IMR-90 (cell line): Measurements from ENCODE around the gene KCNJ18. TPM values are rescaled to one million over a fixed set of nuclear protein-coding genes. Genes with fewer than 3 reads are reported as not detected.
"Not testable (repeated sequence)": the region's sequence is repeated elsewhere in the genome, so short reads cannot be mapped to it uniquely, and the experiment has no call there.

ENCODE experiments used
- ATAC-seq: fragments of 200-7000 bp; cut with Tn5 transposase; 2 replicates; pipeline ENCODE4 v1.9.1; 2020; ENCODE audit warnings: low read depth, mild to moderate bottlenecking, moderate library complexity
- BruUV-seq: library from RNA; stranded (reverse); fragments of 400-500 nt; replicated peaks from 2 replicates; lab custom pipeline; 2021; lab: Mats Ljungman, UMichigan
- CTCF ChIA-PET: fragments of 300-600 bp; formaldehyde crosslinking; extraction: SDS; loops from one replicate; lab custom pipeline; 2021; ENCODE audit warnings: antibody characterized with exemption; lab: Yijun Ruan, JAX
- POLR2A ChIA-PET: fragments of 300-600 bp; sonication (Branson Sonifier 250); formaldehyde crosslinking; loops from one replicate; lab custom pipeline; 2022; ENCODE audit warnings: antibody characterized with exemption; ENCODE audit not compliant: unreplicated experiment; lab: Charles Lee
- DNase-seq: peaks from one replicate; pipeline ENCODE4 v3.0.0; 2013
- H2AFZ ChIP-seq: replicated peaks from 2 replicates; pipeline ENCODE3; 2013; ENCODE audit warnings: low read length, mild to moderate bottlenecking; ENCODE audit not compliant: poor library complexity
- H2AK5ac ChIP-seq: 2 replicates; pipeline ENCODE4 v1.6.1; 2013; ENCODE audit warnings: low read depth, low read length, inconsistent platforms
- H2AK9ac ChIP-seq: replicated peaks from 2 replicates; pipeline ENCODE3; 2013; ENCODE audit warnings: mild to moderate bottlenecking, low read depth, low read length, moderate library complexity; ENCODE audit not compliant: poor library complexity
- H2BK120ac ChIP-seq: 2 replicates; pipeline ENCODE4 v1.6.1; 2013; ENCODE audit warnings: low read depth, low read length, inconsistent platforms
- H2BK15ac ChIP-seq: 3 replicates; pipeline ENCODE4 v1.6.1; 2013; ENCODE audit warnings: low read depth, low read length, inconsistent platforms
- H2BK20ac ChIP-seq: 2 replicates; pipeline ENCODE4 v1.6.1; 2013; ENCODE audit warnings: low read depth, mild to moderate bottlenecking, inconsistent platforms, low read length, moderate library complexity
- H2BK5ac ChIP-seq: 2 replicates; pipeline ENCODE4 v1.6.1; 2013; ENCODE audit warnings: mild to moderate bottlenecking, low read depth, low read length, inconsistent platforms; ENCODE audit not compliant: poor library complexity, severe bottlenecking
- H3K14ac ChIP-seq: replicated peaks from 2 replicates; pipeline ENCODE4 v1.6.1; 2013; ENCODE audit warnings: low read depth, low read length, inconsistent platforms
- H3K18ac ChIP-seq: 2 replicates; pipeline ENCODE4 v1.6.1; 2013; ENCODE audit warnings: low read depth, low read length, control low read depth
- H3K23ac ChIP-seq: 2 replicates; pipeline ENCODE4 v1.6.1; 2013; ENCODE audit warnings: low read depth, low read length, inconsistent platforms
- H3K27ac ChIP-seq: 2 replicates; pipeline ENCODE4 v1.5.1; 2013; ENCODE audit warnings: mild to moderate bottlenecking, control low read depth, low read length; ENCODE audit not compliant: insufficient read depth
- H3K27me3 ChIP-seq: 2 replicates; pipeline ENCODE4 v1.6.1; 2013; ENCODE audit warnings: low read length; ENCODE audit not compliant: control insufficient read depth, insufficient read depth
- H3K36me3 ChIP-seq: 2 replicates; pipeline ENCODE4 v1.6.1; 2013; ENCODE audit warnings: low read length, mixed read lengths; ENCODE audit not compliant: control insufficient read depth, insufficient read depth
- H3K4ac ChIP-seq: 2 replicates; pipeline ENCODE4 v1.6.1; 2013; ENCODE audit warnings: low read depth, low read length, inconsistent platforms
- H3K4me1 ChIP-seq: 2 replicates; pipeline ENCODE4 v1.6.1; 2013; ENCODE audit warnings: low read length, mixed read lengths; ENCODE audit not compliant: control insufficient read depth, insufficient read depth
- H3K4me2 ChIP-seq: 2 replicates; pipeline ENCODE4 v1.6.1; 2013; ENCODE audit warnings: low read depth, mild to moderate bottlenecking, control low read depth, low read length, moderate library complexity
- H3K4me3 ChIP-seq: 2 replicates; pipeline ENCODE4 v1.5.1; 2013; ENCODE audit warnings: low read depth, mild to moderate bottlenecking, control low read depth, low read length, moderate library complexity; ENCODE audit not compliant: insufficient read depth
- H3K56ac ChIP-seq: 2 replicates; pipeline ENCODE4 v1.6.1; 2013; ENCODE audit warnings: low read length, inconsistent platforms; ENCODE audit not compliant: insufficient read depth; ENCODE audit errors: extremely low read depth
- H3K79me1 ChIP-seq, 2 experiments: 2 replicates each; pipeline ENCODE4 v1.6.1; 2013; ENCODE audit warnings: low read length in 2 of 2, inconsistent platforms in 1 of 2, low read depth in 1 of 2
- H3K9ac ChIP-seq: 2 replicates; pipeline ENCODE4 v1.6.1; 2013; ENCODE audit warnings: low read depth, low read length, control low read depth
- H3K9me1 ChIP-seq: 2 replicates; pipeline ENCODE4 v1.6.1; 2013; ENCODE audit warnings: low read length, inconsistent platforms; ENCODE audit not compliant: insufficient read depth
- H3K9me3 ChIP-seq: 2 replicates; pipeline ENCODE4 v1.6.1; 2013; ENCODE audit warnings: low read length; ENCODE audit not compliant: control insufficient read depth, insufficient read depth
- H4K20me1 ChIP-seq: 2 replicates; pipeline ENCODE4 v1.6.1; 2013; ENCODE audit warnings: low read length, inconsistent platforms; ENCODE audit not compliant: insufficient read depth
- H4K5ac ChIP-seq: 2 replicates; pipeline ENCODE4 v1.6.1; 2013; ENCODE audit warnings: mild to moderate bottlenecking, low read depth, low read length, control low read depth
- H4K8ac ChIP-seq, 2 experiments: 2 replicates each; pipeline ENCODE4 v1.6.1; 2013; ENCODE audit warnings: low read depth in 2 of 2, low read length in 2 of 2, control low read depth in 1 of 2, inconsistent platforms in 1 of 2
- H4K91ac ChIP-seq: 2 replicates; pipeline ENCODE4 v1.6.1; 2013; ENCODE audit warnings: low read depth, low read length, inconsistent platforms; ENCODE audit not compliant: insufficient read depth
- WGBS, 2 experiments: methylation state at CpG; one replicate each; pipeline versions ENCODE4 v1.1.5 to v1.1.7; 2013; ENCODE audit warnings: missing lambda C conversion rate in 2 of 2; ENCODE audit not compliant: insufficient read length in 1 of 2; ENCODE audit errors: extremely low coverage in 2 of 2; 5-methylcytosine and 5-hydroxymethylcytosine counted together
- dilution Hi-C: fragments of 300-500 bp; cut with HindIII; formaldehyde crosslinking; loops from one replicate; pipeline ENCODE4 v1.14.3; 2018; ENCODE audit warnings: low sequenced_read_pairs; ENCODE audit not compliant: unreplicated experiment
- in situ Hi-C: fragments of 300-500 bp; cut with MboI; formaldehyde crosslinking; loops from 3 replicates; pipeline ENCODE4 v1.14.3; 2019; ENCODE audit warnings: low sequenced_read_pairs, inconsistent platforms, mixed read lengths
- intact Hi-C: fragments of 100-400 bp; cut with micrococcal nuclease; formaldehyde crosslinking; loops from 2 replicates; pipeline ENCODE4 v1.10.0; 2022
- polyA plus RNA-seq, 3 experiments: library from polyadenylated mRNA; depleted of rRNA; stranded (reverse); fragments of >200 nt; gene quantifications; 2 replicates each; pipeline ENCODE4 v1.2.3, GENCODE V29; 2012; ENCODE audit warnings: low replicate concordance in 1 of 3
- total RNA-seq: library from RNA; depleted of rRNA; stranded (reverse); fragments of >200 nt; gene quantifications from 2 replicates; pipeline ENCODE4 v1.2.3, GENCODE V29; 2012

The KCNJ18 gene
- total and polyA plus RNA-seq, 2 of the 4 experiments (the other 2 are of a cell fraction), result not detected

- H3K4me1 ChIP-seq, H3K14ac ChIP-seq, H2BK5ac ChIP-seq, DNase-seq, H3K27me3 ChIP-seq, H3K23ac ChIP-seq, H3K4ac ChIP-seq, H4K91ac ChIP-seq, in situ Hi-C loops, BruUV-seq, H3K4me3 ChIP-seq, H2BK120ac ChIP-seq, H4K5ac ChIP-seq, dilution Hi-C loops, H3K9me1 ChIP-seq, H2BK15ac ChIP-seq, H2BK20ac ChIP-seq, H3K79me1 ChIP-seq, H3K4me2 ChIP-seq, POLR2A ChIA-PET, CTCF ChIA-PET, ATAC-seq, H3K36me3 ChIP-seq, H2AFZ ChIP-seq, H3K9ac ChIP-seq, H3K27ac ChIP-seq, H2AK9ac ChIP-seq, H3K18ac ChIP-seq, H3K9me3 ChIP-seq, H3K56ac ChIP-seq, H2AK5ac ChIP-seq, H4K20me1 ChIP-seq, intact Hi-C loops, H4K8ac ChIP-seq: not testable (repeated sequence)
- no CpG with 5 or more reads among the region's 23 CpGs for WGBS, 2 experiments
Measured at GRCh38 chr17:21737015-21737580, 44.8 kb downstream of the KCNJ18 start.

GRCh38 chr17:21738241-21738640, 45.9 kb downstream of the KCNJ18 start:
- H3K27me3 ChIP-seq, H4K20me1 ChIP-seq, H3K79me1 ChIP-seq, H4K8ac ChIP-seq, dilution Hi-C loops, H3K4ac ChIP-seq, H3K36me3 ChIP-seq, in situ Hi-C loops, H3K9me1 ChIP-seq, H3K9ac ChIP-seq, H2BK15ac ChIP-seq, BruUV-seq, H3K9me3 ChIP-seq, H3K27ac ChIP-seq, H3K14ac ChIP-seq, H3K23ac ChIP-seq, H2BK5ac ChIP-seq, DNase-seq, H2AK5ac ChIP-seq, H2BK120ac ChIP-seq, intact Hi-C loops, H3K18ac ChIP-seq, H3K4me1 ChIP-seq, H4K91ac ChIP-seq, H2AFZ ChIP-seq, H3K4me3 ChIP-seq, H3K56ac ChIP-seq, CTCF ChIA-PET, ATAC-seq, H3K4me2 ChIP-seq, POLR2A ChIA-PET, H4K5ac ChIP-seq, H2BK20ac ChIP-seq, H2AK9ac ChIP-seq: not testable (repeated sequence)
- WGBS, 2 experiments, result no CpG with 5 or more reads among the region's 4 CpGs
